Upper lobe of right lung (tissue), 1 donor: Measurements from ENCODE around the gene CST5. TPM values are rescaled to one million over a fixed set of nuclear protein-coding genes. Genes with fewer than 3 reads are reported as not detected.

ENCODE experiments used
- ATAC-seq: fragments of 200-7000 bp; cut with Tn5 transposase; one replicate; pipeline ENCODE4 v1.9.1; 2020; ENCODE audit warnings: mild to moderate bottlenecking, moderate library complexity
- DNase-seq: peaks from one replicate; pipeline ENCODE4 v3.0.0-alpha.2; 2020
- H3K27ac ChIP-seq: fragments of 200-600 bp; one replicate; pipeline ENCODE4 v1.8.0; 2022
- H3K27me3 ChIP-seq: fragments of 200-600 bp; one replicate; pipeline ENCODE4 v1.8.0; 2022; ENCODE audit warnings: mild to moderate bottlenecking
- H3K36me3 ChIP-seq: fragments of 200-600 bp; one replicate; pipeline ENCODE4 v1.8.0; 2022
- H3K4me1 ChIP-seq: fragments of 200-600 bp; one replicate; pipeline ENCODE4 v1.8.0; 2022
- H3K4me3 ChIP-seq: fragments of 200-600 bp; one replicate; pipeline ENCODE4 v1.8.0; 2022; ENCODE audit warnings: mild to moderate bottlenecking
- H3K9me3 ChIP-seq: fragments of 200-600 bp; one replicate; pipeline ENCODE4 v1.8.0; 2022
- CTCF ChIP-seq: fragments of 200-600 bp; IDR thresholded peaks from one replicate; pipeline ENCODE4 v1.8.0; 2022; ENCODE audit warnings: antibody characterized with exemption
- intact Hi-C: fragments of 100-400 bp; cut with DNase I; formaldehyde crosslinking; loops from one replicate; pipeline ENCODE4 v1.11.0; 2022
- total RNA-seq: library from RNA; stranded (reverse); fragmentation: NEBNext Ultra II Directional; extraction: Animal tissue kit (Norgen Biotek cat#: 25700); gene quantifications from one replicate; pipeline ENCODE4 v1.2.1, GENCODE V29; 2021
- donor health status: DM: no; HTN: yes; CAD: no; lungs with severe emphysema.

The CST5 gene
- total RNA-seq, 1 donor from 2014 or later = 0.55 TPM

- Histone ChIP-seq H3K4me3 (no peak within 1 kb of the TSS), H3K27ac (no peak within 1 kb of the TSS), H3K36me3 (no peaks in the 10 kb centered on the region), H3K4me1 (no peaks in the 10 kb centered on the region), H3K27me3 (no peaks in the 10 kb centered on the region), H3K9me3 (no peaks in the 10 kb centered on the region)
- ATAC-seq = no peak
- DNase-seq = no peak
- intact Hi-C loops = no loop called here
- TF ChIP-seq CTCF = no peak
Measured at GRCh38 chr20:23826541-23827021, 53.0 kb downstream of the CST5 start, which contains the start of gene CST2. CST2 (minus strand) TSS chr20:23826729; CDS start chr20:23826660, 69 bp downstream.

Other genes starting within 250 kb of the CST5 start
- gene CST3, start 241.8 kb downstream of the CST5 start, total RNA-seq = 666 TPM
- gene CST4, start 190.7 kb downstream of the CST5 start, total RNA-seq = not detected
- not detected for gene CST1, start 128.8 kb downstream of the CST5 start, total RNA-seq
- not detected for gene CST2, start 53.0 kb downstream of the CST5 start, total RNA-seq
- 105 TPM for gene GGTLC1, start 109.0 kb upstream of the CST5 start, total RNA-seq